IMR-90 (cell line): Measurements from ENCODE around the gene DRD2. TPM values are rescaled to one million over a fixed set of nuclear protein-coding genes. Genes with fewer than 3 reads are reported as not detected.

Source experiments
- ATAC-seq: fragments of 200-7000 bp; cut with Tn5 transposase; 2 replicates; pipeline ENCODE4 v1.9.1; 2020; ENCODE audit warnings: low read depth, mild to moderate bottlenecking, moderate library complexity
- BruUV-seq: library from RNA; stranded (reverse); fragments of 400-500 nt; replicated peaks from 2 replicates; lab custom pipeline; 2021; lab: Mats Ljungman, UMichigan
- CTCF ChIA-PET: fragments of 300-600 bp; formaldehyde crosslinking; extraction: SDS; loops from one replicate; lab custom pipeline; 2021; ENCODE audit warnings: antibody characterized with exemption; lab: Yijun Ruan, JAX
- POLR2A ChIA-PET: fragments of 300-600 bp; sonication (Branson Sonifier 250); formaldehyde crosslinking; loops from one replicate; lab custom pipeline; 2022; ENCODE audit warnings: antibody characterized with exemption; ENCODE audit not compliant: unreplicated experiment; lab: Charles Lee
- DNase-seq: peaks from one replicate; pipeline ENCODE4 v3.0.0; 2013
- H2AFZ ChIP-seq: replicated peaks from 2 replicates; pipeline ENCODE3; 2013; ENCODE audit warnings: low read length, mild to moderate bottlenecking; ENCODE audit not compliant: poor library complexity
- H2AK5ac ChIP-seq: 2 replicates; pipeline ENCODE4 v1.6.1; 2013; ENCODE audit warnings: low read depth, low read length, inconsistent platforms
- H2AK9ac ChIP-seq: replicated peaks from 2 replicates; pipeline ENCODE3; 2013; ENCODE audit warnings: mild to moderate bottlenecking, low read depth, low read length, moderate library complexity; ENCODE audit not compliant: poor library complexity
- H2BK120ac ChIP-seq: 2 replicates; pipeline ENCODE4 v1.6.1; 2013; ENCODE audit warnings: low read depth, low read length, inconsistent platforms
- H2BK15ac ChIP-seq: 3 replicates; pipeline ENCODE4 v1.6.1; 2013; ENCODE audit warnings: low read depth, low read length, inconsistent platforms
- H2BK20ac ChIP-seq: 2 replicates; pipeline ENCODE4 v1.6.1; 2013; ENCODE audit warnings: low read depth, mild to moderate bottlenecking, inconsistent platforms, low read length, moderate library complexity
- H2BK5ac ChIP-seq: 2 replicates; pipeline ENCODE4 v1.6.1; 2013; ENCODE audit warnings: mild to moderate bottlenecking, low read depth, low read length, inconsistent platforms; ENCODE audit not compliant: poor library complexity, severe bottlenecking
- H3K14ac ChIP-seq: replicated peaks from 2 replicates; pipeline ENCODE4 v1.6.1; 2013; ENCODE audit warnings: low read depth, low read length, inconsistent platforms
- H3K18ac ChIP-seq: 2 replicates; pipeline ENCODE4 v1.6.1; 2013; ENCODE audit warnings: low read depth, low read length, control low read depth
- H3K23ac ChIP-seq: 2 replicates; pipeline ENCODE4 v1.6.1; 2013; ENCODE audit warnings: low read depth, low read length, inconsistent platforms
- H3K27ac ChIP-seq: 2 replicates; pipeline ENCODE4 v1.5.1; 2013; ENCODE audit warnings: mild to moderate bottlenecking, control low read depth, low read length; ENCODE audit not compliant: insufficient read depth
- H3K27me3 ChIP-seq: 2 replicates; pipeline ENCODE4 v1.6.1; 2013; ENCODE audit warnings: low read length; ENCODE audit not compliant: control insufficient read depth, insufficient read depth
- H3K36me3 ChIP-seq: 2 replicates; pipeline ENCODE4 v1.6.1; 2013; ENCODE audit warnings: low read length, mixed read lengths; ENCODE audit not compliant: control insufficient read depth, insufficient read depth
- H3K4ac ChIP-seq: 2 replicates; pipeline ENCODE4 v1.6.1; 2013; ENCODE audit warnings: low read depth, low read length, inconsistent platforms
- H3K4me1 ChIP-seq: 2 replicates; pipeline ENCODE4 v1.6.1; 2013; ENCODE audit warnings: low read length, mixed read lengths; ENCODE audit not compliant: control insufficient read depth, insufficient read depth
- H3K4me2 ChIP-seq: 2 replicates; pipeline ENCODE4 v1.6.1; 2013; ENCODE audit warnings: low read depth, mild to moderate bottlenecking, control low read depth, low read length, moderate library complexity
- H3K4me3 ChIP-seq: 2 replicates; pipeline ENCODE4 v1.5.1; 2013; ENCODE audit warnings: low read depth, mild to moderate bottlenecking, control low read depth, low read length, moderate library complexity; ENCODE audit not compliant: insufficient read depth
- H3K56ac ChIP-seq: 2 replicates; pipeline ENCODE4 v1.6.1; 2013; ENCODE audit warnings: low read length, inconsistent platforms; ENCODE audit not compliant: insufficient read depth; ENCODE audit errors: extremely low read depth
- H3K79me1 ChIP-seq, 2 experiments: 2 replicates each; pipeline ENCODE4 v1.6.1; 2013; ENCODE audit warnings: low read length in 2 of 2, inconsistent platforms in 1 of 2, low read depth in 1 of 2
- H3K9ac ChIP-seq: 2 replicates; pipeline ENCODE4 v1.6.1; 2013; ENCODE audit warnings: low read depth, low read length, control low read depth
- H3K9me1 ChIP-seq: 2 replicates; pipeline ENCODE4 v1.6.1; 2013; ENCODE audit warnings: low read length, inconsistent platforms; ENCODE audit not compliant: insufficient read depth
- H3K9me3 ChIP-seq: 2 replicates; pipeline ENCODE4 v1.6.1; 2013; ENCODE audit warnings: low read length; ENCODE audit not compliant: control insufficient read depth, insufficient read depth
- H4K20me1 ChIP-seq: 2 replicates; pipeline ENCODE4 v1.6.1; 2013; ENCODE audit warnings: low read length, inconsistent platforms; ENCODE audit not compliant: insufficient read depth
- H4K5ac ChIP-seq: 2 replicates; pipeline ENCODE4 v1.6.1; 2013; ENCODE audit warnings: mild to moderate bottlenecking, low read depth, low read length, control low read depth
- H4K8ac ChIP-seq, 2 experiments: 2 replicates each; pipeline ENCODE4 v1.6.1; 2013; ENCODE audit warnings: low read depth in 2 of 2, low read length in 2 of 2, control low read depth in 1 of 2, inconsistent platforms in 1 of 2
- H4K91ac ChIP-seq: 2 replicates; pipeline ENCODE4 v1.6.1; 2013; ENCODE audit warnings: low read depth, low read length, inconsistent platforms; ENCODE audit not compliant: insufficient read depth
- CEBPB ChIP-seq: IDR thresholded peaks from 2 replicates; pipeline ENCODE4 v1.6.1; 2012; ENCODE audit warnings: low read depth, low read length, improper control_type of control experiment
- CHD1 ChIP-seq: IDR thresholded peaks from 2 replicates; pipeline ENCODE4 v1.6.1; 2012; ENCODE audit warnings: low read depth, low read length, improper control_type of control experiment
- FOS ChIP-seq: fragments of 150-350 bp; IDR thresholded peaks from 2 replicates; pipeline ENCODE4 v1.6.1; 2016; ENCODE audit warnings: low read depth, low read length
- RAD21 ChIP-seq: IDR thresholded peaks from 2 replicates; pipeline ENCODE4 v1.6.1; 2012; ENCODE audit warnings: low read length, improper control_type of control experiment
- SMC3 ChIP-seq: fragments of 150-350 bp; IDR thresholded peaks from 2 replicates; pipeline ENCODE4 v1.6.1; 2016; ENCODE audit warnings: low read depth, mild to moderate bottlenecking, antibody characterized with exemption, low read length, moderate library complexity
- WGBS, 2 experiments: methylation state at CpG; one replicate each; pipeline versions ENCODE4 v1.1.5 to v1.1.7; 2013; ENCODE audit warnings: missing lambda C conversion rate in 2 of 2; ENCODE audit not compliant: insufficient read length in 1 of 2; ENCODE audit errors: extremely low coverage in 2 of 2; 5-methylcytosine and 5-hydroxymethylcytosine counted together
- dilution Hi-C: fragments of 300-500 bp; cut with HindIII; formaldehyde crosslinking; loops from one replicate; pipeline ENCODE4 v1.14.3; 2018; ENCODE audit warnings: low sequenced_read_pairs; ENCODE audit not compliant: unreplicated experiment
- in situ Hi-C: fragments of 300-500 bp; cut with MboI; formaldehyde crosslinking; loops from 3 replicates; pipeline ENCODE4 v1.14.3; 2019; ENCODE audit warnings: low sequenced_read_pairs, inconsistent platforms, mixed read lengths
- intact Hi-C: fragments of 100-400 bp; cut with micrococcal nuclease; formaldehyde crosslinking; loops from 2 replicates; pipeline ENCODE4 v1.10.0; 2022
- polyA plus RNA-seq, 3 experiments: library from polyadenylated mRNA; depleted of rRNA; stranded (reverse); fragments of >200 nt; gene quantifications; 2 replicates each; pipeline ENCODE4 v1.2.3, GENCODE V29; 2012; ENCODE audit warnings: low replicate concordance in 1 of 3
- total RNA-seq: library from RNA; depleted of rRNA; stranded (reverse); fragments of >200 nt; gene quantifications from 2 replicates; pipeline ENCODE4 v1.2.3, GENCODE V29; 2012

DRD2 gene
- total and polyA plus RNA-seq, 2 of the 4 experiments (the other 2 are of a cell fraction), result not detected

GRCh38 chr11:113363996-113364641 is 111.1 kb downstream of the DRD2 start:
- Histone ChIP-seq H2AK9ac (no peak overlapping the region), H3K36me3 (peaks cover 23% of the 10 kb centered on the region), H4K91ac (no peak overlapping the region), H2BK20ac (no peak overlapping the region), H3K4ac (no peak overlapping the region), H3K56ac (no peak overlapping the region), H3K9ac (no peak overlapping the region), H3K14ac (no peak overlapping the region), H2BK120ac (no peak overlapping the region), H3K27ac (no peak overlapping the region), H3K18ac (no peak overlapping the region), H3K4me1 (no peaks in the 10 kb centered on the region), H2AK5ac (no peak overlapping the region), H3K79me1 (no peaks in the 10 kb centered on the region), H4K8ac (no peak overlapping the region), H3K27me3 (no peaks in the 10 kb centered on the region), H3K23ac (no peak overlapping the region), H3K9me1 (peaks cover 7% of the 10 kb centered on the region; the same call in 1 of the 2 replicates), H4K20me1 (no peaks in the 10 kb centered on the region), H4K5ac (no peak overlapping the region), H3K4me3 (no peak overlapping the region), H3K9me3 (no peaks in the 10 kb centered on the region), H3K4me2 (no peak overlapping the region), H2BK15ac (no peak overlapping the region), H2BK5ac (no peak overlapping the region), H2AFZ (no peak overlapping the region)
- ATAC-seq, result no peak
- dilution Hi-C loops (no loop called here), in situ Hi-C loops (no loop called here), intact Hi-C loops (no loop called here)
- CTCF ChIA-PET, result no interaction called here
- WGBS, 2 experiments, result no CpG with 5 or more reads among the region's 7 CpGs
- TF ChIP-seq SMC3, result no peak
- TF ChIP-seq RAD21, result no peak
- TF ChIP-seq FOS, result no peak
- TF ChIP-seq CHD1, result no peak
- TF ChIP-seq CEBPB, result no peak
- POLR2A ChIA-PET, result no interaction called here
- BruUV-seq, result no TSS peak
- no peak for DNase-seq
